Measurements from ENCODE around the gene KRTAP19-4.

KRTAP19-4 gene

GRCh38 chr21:30480145-30480544 lies 16.8 kb downstream of the KRTAP19-4 start, which contains the start of gene KRTAP19-1:
Gene KRTAP19-1 (minus strand): TSS chr21:30480367. CDS start chr21:30480317, 50 bp downstream.
- H3K27ac ChIP-seq (ENCODE audit: low read depth, low read length), result no peak within 1 kb of the TSS
- no peaks in the 10 kb centered on the region for H3K36me3 ChIP-seq (ENCODE audit: control insufficient read depth in 1 of 2, insufficient read depth in 2 of 2, low read length in 2 of 2)
- H3K9ac ChIP-seq (ENCODE audit: low read depth in 1 of 2, low read length in 2 of 2), result no peak within 1 kb of the TSS
- H3K9me3 ChIP-seq (ENCODE audit: control insufficient read depth in 1 of 2, low read length in 2 of 2), result peaks cover 2 to 19% of the 10 kb centered on the region in 2 donors
- H3K4me3 ChIP-seq (ENCODE audit: low read depth in 1 of 2, low read length in 2 of 2), result no peak within 1 kb of the TSS
- no peaks in the 10 kb centered on the region for H3K4me1 ChIP-seq (ENCODE audit: control insufficient read depth in 1 of 2, insufficient read depth in 2 of 2, low read length in 2 of 2)
- no peaks in the 10 kb centered on the region for H3K27me3 ChIP-seq (ENCODE audit: control insufficient read depth in 1 of 2, insufficient read depth in 2 of 2, low read length in 2 of 2)

DNA sequence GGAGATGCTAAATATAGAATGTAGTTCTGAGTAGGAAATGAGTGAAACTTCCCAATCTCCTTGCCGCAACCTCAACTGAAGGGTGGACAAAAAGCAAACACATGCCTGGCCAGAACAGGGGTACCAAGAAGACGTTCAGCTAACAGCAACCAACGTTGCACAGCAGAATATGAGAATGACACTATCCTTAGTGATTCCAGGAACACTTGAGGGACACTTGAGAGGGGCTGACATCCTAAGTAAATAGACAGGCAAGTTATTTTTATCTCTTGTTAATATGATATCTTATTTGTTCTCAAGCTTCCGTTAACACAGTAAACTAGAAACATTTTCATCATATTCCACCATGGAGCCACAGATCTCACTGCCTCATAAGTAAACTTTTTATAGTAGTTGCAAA lies 17.7 kb downstream of the KRTAP19-4 start:
- Histone ChIP-seq H3K27ac (ENCODE audit: low read depth, low read length) (no peak overlapping the region), H3K9ac (ENCODE audit: low read depth in 1 of 2, low read length in 2 of 2) (no peak overlapping the region), H3K9me3 (ENCODE audit: control insufficient read depth in 1 of 2, low read length in 2 of 2) (peaks cover 2 to 14% of the 10 kb centered on the region in 2 donors), H3K36me3 (ENCODE audit: control insufficient read depth in 1 of 2, insufficient read depth in 2 of 2, low read length in 2 of 2) (no peaks in the 10 kb centered on the region), H3K4me3 (ENCODE audit: low read depth in 1 of 2, low read length in 2 of 2) (no peak overlapping the region), H3K27me3 (ENCODE audit: control insufficient read depth in 1 of 2, insufficient read depth in 2 of 2, low read length in 2 of 2) (no peaks in the 10 kb centered on the region), H3K4me1 (ENCODE audit: control insufficient read depth in 1 of 2, insufficient read depth in 2 of 2, low read length in 2 of 2) (no peaks in the 10 kb centered on the region)

GRCh38 chr21:30478004-30478403 lies 19.0 kb downstream of the KRTAP19-4 start:
- Histone ChIP-seq H3K27me3 (ENCODE audit: control insufficient read depth in 1 of 2, insufficient read depth in 2 of 2, low read length in 2 of 2) (no peaks in the 10 kb centered on the region), H3K9me3 (ENCODE audit: control insufficient read depth in 1 of 2, low read length in 2 of 2) (peaks cover 2 to 14% of the 10 kb centered on the region in 2 donors), H3K27ac (ENCODE audit: low read depth, low read length) (no peak overlapping the region), H3K36me3 (ENCODE audit: control insufficient read depth in 1 of 2, insufficient read depth in 2 of 2, low read length in 2 of 2) (no peaks in the 10 kb centered on the region), H3K4me1 (ENCODE audit: control insufficient read depth in 1 of 2, insufficient read depth in 2 of 2, low read length in 2 of 2) (no peaks in the 10 kb centered on the region), H3K4me3 (ENCODE audit: low read depth in 1 of 2, low read length in 2 of 2) (no peak overlapping the region), H3K9ac (ENCODE audit: low read depth in 1 of 2, low read length in 2 of 2) (no peak overlapping the region)

DNA sequence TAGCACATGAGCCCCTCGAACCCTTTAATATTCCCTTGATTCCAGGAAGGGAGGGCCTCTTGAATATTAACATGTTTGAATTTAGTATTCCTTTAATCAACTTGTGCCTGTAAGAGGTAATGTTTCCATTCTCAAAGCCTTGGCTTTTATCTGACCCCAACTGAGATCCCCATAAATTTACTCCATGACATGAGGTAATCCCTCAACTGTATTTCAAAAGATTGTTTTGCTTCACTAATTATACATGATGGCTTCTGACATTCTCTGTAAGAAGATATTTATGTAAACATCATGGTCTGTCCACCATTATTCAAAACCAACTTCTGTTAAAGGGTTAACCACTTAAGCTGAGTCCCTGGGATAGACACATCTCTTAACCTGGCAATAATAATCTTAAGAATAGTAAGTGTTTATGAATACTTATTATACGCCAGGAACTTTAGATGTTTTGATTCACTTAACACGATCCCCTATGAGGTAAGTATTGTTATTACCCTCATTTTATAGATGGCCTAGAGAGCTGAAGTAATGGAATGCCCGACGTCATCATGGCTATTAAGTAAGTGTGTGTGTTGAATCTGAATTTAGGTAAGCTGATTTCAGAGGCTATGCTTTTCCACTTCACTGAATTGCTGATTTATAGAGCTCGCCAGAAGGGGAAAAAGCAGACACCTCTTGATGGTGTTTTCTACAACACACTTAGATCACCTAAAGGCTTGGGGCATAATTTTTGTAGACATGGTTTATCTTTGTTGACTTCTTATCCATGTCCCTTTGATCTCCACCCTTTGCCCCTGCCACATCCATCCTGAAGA lies 27.9 kb downstream of the KRTAP19-4 start:
- H3K27ac ChIP-seq (ENCODE audit: low read depth, low read length), result no peak overlapping the region
- no peaks in the 10 kb centered on the region for H3K36me3 ChIP-seq (ENCODE audit: control insufficient read depth in 1 of 2, insufficient read depth in 2 of 2, low read length in 2 of 2)
- peaks cover 0 to 5% of the 10 kb centered on the region in 2 donors for H3K9me3 ChIP-seq (ENCODE audit: control insufficient read depth in 1 of 2, low read length in 2 of 2)
- H3K4me1 ChIP-seq (ENCODE audit: control insufficient read depth in 1 of 2, insufficient read depth in 2 of 2, low read length in 2 of 2), result no peaks in the 10 kb centered on the region
- no peaks in the 10 kb centered on the region for H3K27me3 ChIP-seq (ENCODE audit: control insufficient read depth in 1 of 2, insufficient read depth in 2 of 2, low read length in 2 of 2)
- H3K9ac ChIP-seq (ENCODE audit: low read depth in 1 of 2, low read length in 2 of 2), result no peak overlapping the region
- H3K4me3 ChIP-seq (ENCODE audit: low read depth in 1 of 2, low read length in 2 of 2), result no peak overlapping the region

DNA sequence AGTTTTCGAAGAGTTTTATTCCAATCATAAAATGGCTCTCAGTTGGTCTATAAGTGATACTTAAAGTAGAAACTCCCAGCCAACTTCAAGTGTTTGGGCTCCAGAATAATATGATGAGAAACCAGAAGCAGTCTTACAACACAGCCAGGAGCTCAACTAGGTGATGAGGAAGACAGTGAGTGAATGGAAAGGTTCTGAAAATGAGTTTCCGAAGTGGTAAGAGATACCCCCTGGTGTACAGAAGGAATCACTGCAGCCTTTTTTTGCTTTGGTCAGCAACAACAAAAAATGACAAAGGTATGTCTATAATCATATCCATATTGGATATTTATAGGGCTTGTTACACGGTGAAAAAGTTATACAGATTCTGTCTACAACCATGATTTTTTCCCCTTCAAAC lies 33.3 kb downstream of the KRTAP19-4 start:
- Histone ChIP-seq H3K27ac (ENCODE audit: low read depth, low read length) (no peak overlapping the region), H3K4me3 (ENCODE audit: low read depth in 1 of 2, low read length in 2 of 2) (no peak overlapping the region), H3K36me3 (ENCODE audit: control insufficient read depth in 1 of 2, insufficient read depth in 2 of 2, low read length in 2 of 2) (no peaks in the 10 kb centered on the region), H3K9ac (ENCODE audit: low read depth in 1 of 2, low read length in 2 of 2) (no peak overlapping the region), H3K9me3 (ENCODE audit: control insufficient read depth in 1 of 2, low read length in 2 of 2) (no peaks in the 10 kb centered on the region), H3K27me3 (ENCODE audit: control insufficient read depth in 1 of 2, insufficient read depth in 2 of 2, low read length in 2 of 2) (no peaks in the 10 kb centered on the region), H3K4me1 (ENCODE audit: control insufficient read depth in 1 of 2, insufficient read depth in 2 of 2, low read length in 2 of 2) (no peaks in the 10 kb centered on the region)

- Histone ChIP-seq H3K9ac (ENCODE audit: low read depth in 1 of 2, low read length in 2 of 2) (no peak overlapping the region), H3K36me3 (ENCODE audit: control insufficient read depth in 1 of 2, insufficient read depth in 2 of 2, low read length in 2 of 2) (no peaks in the 10 kb centered on the region), H3K4me1 (ENCODE audit: control insufficient read depth in 1 of 2, insufficient read depth in 2 of 2, low read length in 2 of 2) (no peaks in the 10 kb centered on the region)
Measured at GRCh38 chr21:30448514-30448913, 48.5 kb downstream of the KRTAP19-4 start.

DNA sequence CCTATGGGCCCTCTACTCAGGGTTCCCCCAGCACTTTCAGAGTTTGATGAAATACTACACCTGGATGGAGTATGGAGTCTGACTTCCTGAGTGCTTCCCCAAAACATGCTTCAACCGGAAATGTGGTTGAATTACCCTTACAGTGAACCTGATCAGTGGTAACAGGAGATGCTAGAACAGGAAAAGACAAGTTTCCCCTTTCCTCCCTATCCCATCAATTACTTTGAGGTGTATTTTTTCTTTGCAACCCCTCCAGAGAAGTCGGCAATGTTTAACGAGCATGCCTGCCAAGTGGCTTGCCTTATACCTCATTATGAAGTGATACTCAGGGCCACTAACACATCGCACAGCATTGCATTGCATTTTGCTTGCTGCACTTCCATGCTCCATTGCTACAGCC lies 49.9 kb downstream of the KRTAP19-4 start:
- Histone ChIP-seq H3K4me1 (ENCODE audit: control insufficient read depth in 1 of 2, insufficient read depth in 2 of 2, low read length in 2 of 2) (no peaks in the 10 kb centered on the region), H3K4me3 (ENCODE audit: low read depth in 1 of 2, low read length in 2 of 2) (no peak overlapping the region), H3K9ac (ENCODE audit: low read depth in 1 of 2, low read length in 2 of 2) (no peak overlapping the region), H3K9me3 (ENCODE audit: control insufficient read depth in 1 of 2, low read length in 2 of 2) (peaks cover 0 to 9% of the 10 kb centered on the region in 2 donors), H3K36me3 (ENCODE audit: control insufficient read depth in 1 of 2, insufficient read depth in 2 of 2, low read length in 2 of 2) (no peaks in the 10 kb centered on the region), H3K27ac (ENCODE audit: low read depth, low read length) (no peak overlapping the region), H3K27me3 (ENCODE audit: control insufficient read depth in 1 of 2, insufficient read depth in 2 of 2, low read length in 2 of 2) (no peaks in the 10 kb centered on the region)

More at GRCh38 chr21:30448514-30448913, 48.5 kb downstream of the KRTAP19-4 start:
- Histone ChIP-seq H3K27ac (ENCODE audit: low read depth, low read length) (no peak overlapping the region), H3K9me3 (ENCODE audit: control insufficient read depth in 1 of 2, low read length in 2 of 2) (peaks cover 0 to 9% of the 10 kb centered on the region in 2 donors), H3K27me3 (ENCODE audit: control insufficient read depth in 1 of 2, insufficient read depth in 2 of 2, low read length in 2 of 2) (no peaks in the 10 kb centered on the region), H3K4me3 (ENCODE audit: low read depth in 1 of 2, low read length in 2 of 2) (no peak overlapping the region)

All from duodenal mucosa (tissue), 2 donors.